A549 (cell line): ENCODE results near the gene RALGDS. TPM values are rescaled to one million over a fixed set of nuclear protein-coding genes. Genes with fewer than 3 reads are reported as not detected.
A peak's percentile ranks its signal among the peaks of the same experiment; 100 is the strongest.

Source experiments
- ATAC-seq, 2 experiments: fragments of 200-7000 bp in 1 of 2; fragments of >200 bp in 1 of 2; cut with Nextera tagmentation in 1 of 2; cut with Tn5 transposase in 1 of 2; 3 replicates each; pipeline versions ENCODE4 v1.8.0 to v1.9.1; 2018 to 2020; ENCODE audit warnings: mild to moderate bottlenecking in 1 of 2, moderate library complexity in 1 of 2
- CTCF ChIA-PET: fragments of 300-600 bp; sonication (Branson Sonifier 250); formaldehyde crosslinking; extraction: SDS; loops from one replicate; lab custom pipeline; 2021; ENCODE audit warnings: antibody characterized with exemption, inconsistent platforms; lab: Yijun Ruan, JAX
- POLR2A ChIA-PET: fragments of 350-600 bp; formaldehyde crosslinking; extraction: SDS; loops from one replicate; lab custom pipeline; 2021; ENCODE audit warnings: antibody characterized with exemption, inconsistent platforms; lab: Yijun Ruan, JAX
- DNase-seq, 2 experiments: peaks; one replicate each; pipeline versions ENCODE4 v3.0.0 to v3.0.0-alpha.2; 2011 to 2016; ENCODE audit warnings: low read depth in 1 of 2, low spot score in 1 of 2
- FAIRE-seq: peaks from 2 replicates; lab custom pipeline; 2011; peaks lifted over from hg19 to GRCh38; lab: Jason Lieb, UNC
- H3K27ac ChIP-seq, 2 experiments: fragments of >200 bp; sonication (Bioruptor Twin); formaldehyde crosslinking; 3 replicates each; pipeline ENCODE4 v1.5.1; 2016 to 2017
- H3K4me1 ChIP-seq: fragments of >200 bp; sonication (Bioruptor Twin); formaldehyde crosslinking; 3 replicates; pipeline ENCODE4 v1.6.1; 2016
- H3K4me2 ChIP-seq: fragments of >200 bp; sonication (Bioruptor Twin); formaldehyde crosslinking; 3 replicates; pipeline ENCODE4 v1.6.1; 2016
- H3K4me3 ChIP-seq: fragments of >200 bp; sonication (Bioruptor Twin); formaldehyde crosslinking; 3 replicates; pipeline ENCODE4 v1.5.1; 2016
- H3K9me3 ChIP-seq: fragments of >200 bp; sonication (Bioruptor Twin); formaldehyde crosslinking; 3 replicates; pipeline ENCODE4 v1.6.1; 2016
- ATOH8 ChIP-seq: fragments of 250-450 bp; sonication (Bioruptor Pico); IDR thresholded peaks from 2 replicates; pipeline ENCODE4 v1.5.0; 2020; ENCODE audit warnings: low read depth, mild to moderate bottlenecking, moderate library complexity
- CBX2 ChIP-seq: fragments of 200-600 bp; sonication (generic); IDR thresholded peaks from 2 replicates; pipeline ENCODE4 v1.6.1; 2016; ENCODE audit warnings: low read depth, mild to moderate bottlenecking, borderline replicate concordance
- CEBPB ChIP-seq, 2 experiments: fragments of >200 bp in 1 of 2; sonication (Bioruptor Twin) in 1 of 2; formaldehyde crosslinking in 1 of 2; IDR thresholded peaks; 2 replicates each; pipeline ENCODE4 v1.6.1; 2012 to 2016
- E2F6 ChIP-seq: IDR thresholded peaks from 2 replicates; pipeline ENCODE4 v1.6.1; 2012; ENCODE audit warnings: low read depth, borderline replicate concordance
- EHMT2 ChIP-seq: fragments of 200-600 bp; sonication (generic); IDR thresholded peaks from 2 replicates; pipeline ENCODE4 v1.6.1; 2016; ENCODE audit warnings: antibody characterized with exemption, low read depth, mild to moderate bottlenecking, moderate library complexity
- ESRRA ChIP-seq: fragments of 150-350 bp; IDR thresholded peaks from 2 replicates; pipeline ENCODE4 v1.6.1; 2014; ENCODE audit warnings: mild to moderate bottlenecking, low read length, borderline replicate concordance
- GATA3 ChIP-seq: IDR thresholded peaks from 2 replicates; pipeline ENCODE4 v1.6.1; 2012; ENCODE audit warnings: borderline replicate concordance
- KDM5A ChIP-seq: fragments of 200-600 bp; sonication (generic); IDR thresholded peaks from 2 replicates; pipeline ENCODE4 v1.6.1; 2016; ENCODE audit warnings: antibody characterized with exemption, mild to moderate bottlenecking
- MAFK ChIP-seq: fragments of 450-650 bp; IDR thresholded peaks from 2 replicates; pipeline ENCODE4 v1.6.1; 2014; ENCODE audit not compliant: partially characterized antibody
- MAZ ChIP-seq: fragments of 150-350 bp; IDR thresholded peaks from 2 replicates; pipeline ENCODE4 v1.6.1; 2014; ENCODE audit warnings: antibody characterized with exemption, low read depth, low read length, borderline replicate concordance
- NFE2L2 ChIP-seq: fragments of 150-350 bp; conservative IDR thresholded peaks from 2 replicates; pipeline ENCODE4 v1.6.1; 2014; ENCODE audit warnings: low read length
- PHF8 ChIP-seq: fragments of 200-600 bp; sonication (generic); IDR thresholded peaks from 2 replicates; pipeline ENCODE4 v1.6.1; 2016; ENCODE audit warnings: low read depth, mild to moderate bottlenecking, antibody characterized with exemption, moderate library complexity, borderline replicate concordance
- RAD21 ChIP-seq, 2 experiments: fragments of >200 bp in 1 of 2; sonication (Bioruptor Twin) in 1 of 2; formaldehyde crosslinking in 1 of 2; IDR thresholded peaks in 1 of 2; conservative IDR thresholded peaks in 1 of 2; 2 replicates in 1 of 2; 3 replicates in 1 of 2; pipeline ENCODE4 v1.6.1; 2012 to 2018; ENCODE audit warnings: inconsistent platforms in 1 of 2
- RCOR1 ChIP-seq: fragments of 150-350 bp; IDR thresholded peaks from 2 replicates; pipeline ENCODE4 v1.6.1; 2014; ENCODE audit warnings: antibody characterized with exemption, low read length, low read depth
- RFX5 ChIP-seq: fragments of 450-650 bp; IDR thresholded peaks from 2 replicates; pipeline ENCODE4 v1.7.1; 2014; ENCODE audit warnings: antibody characterized with exemption, mild to moderate bottlenecking, moderate library complexity
- RNF2 ChIP-seq: fragments of 200-600 bp; sonication (generic); IDR thresholded peaks from 2 replicates; pipeline ENCODE4 v1.6.1; 2016; ENCODE audit warnings: low read depth, mild to moderate bottlenecking, antibody characterized with exemption, moderate library complexity, borderline replicate concordance
- TP53 ChIP-seq: fragments of 250-450 bp; sonication (Bioruptor Pico); IDR thresholded peaks from 2 replicates; pipeline ENCODE4 v1.5.0; 2021; ENCODE audit warnings: mild to moderate bottlenecking, moderate library complexity
- ZC3H11A ChIP-seq: fragments of 450-650 bp; IDR thresholded peaks from 2 replicates; pipeline ENCODE4 v1.6.1; 2014; ENCODE audit warnings: antibody characterized with exemption, mild to moderate bottlenecking
- ZFP36 ChIP-seq: fragments of 450-650 bp; IDR thresholded peaks from 2 replicates; pipeline ENCODE4 v1.6.1; 2014; ENCODE audit warnings: borderline replicate concordance; ENCODE audit not compliant: partially characterized antibody
- WGBS: methylation state at CpG from one replicate; pipeline ENCODE4 v1.1.6; 2017; ENCODE audit errors: missing lambda C conversion rate; 5-methylcytosine and 5-hydroxymethylcytosine counted together
- polyA plus RNA-seq, 4 experiments: library from polyadenylated mRNA; depleted of rRNA in 3 of 4; stranded (reverse); fragments of >200 nt; fragmentation: RNase III in 1 of 4; extraction: RNeasy Plus Mini Kit Qiagen cat#74134 plus additional on column Dnase treatment in 1 of 4; gene quantifications; 2 replicates in 3 of 4; 3 replicates in 1 of 4; pipeline ENCODE4 v1.2.3, GENCODE V29; 2011 to 2017
- TF ChIP-seq, protein P1 (sequence below): fragments of 250-450 bp; sonication (Bioruptor Pico); IDR thresholded peaks from 2 replicates; pipeline ENCODE4 v1.5.0; 2021; ENCODE audit warnings: mild to moderate bottlenecking, moderate library complexity, borderline replicate concordance
- TF ChIP-seq, protein P2 (sequence below): fragments of 150-350 bp; IDR thresholded peaks from 2 replicates; pipeline ENCODE4 v1.6.1; 2014; ENCODE audit warnings: low read depth, mild to moderate bottlenecking, low read length
- TF ChIP-seq, protein P3 (sequence below): fragments of >200 bp; sonication (Bioruptor Twin); formaldehyde crosslinking; IDR thresholded peaks from 2 replicates; pipeline ENCODE4 v1.6.1; 2016

The RALGDS gene
- polyA plus RNA-seq, 2 of the 4 experiments (the other 2 are of a cell fraction), result 8.9 to 12.1 TPM

DNA sequence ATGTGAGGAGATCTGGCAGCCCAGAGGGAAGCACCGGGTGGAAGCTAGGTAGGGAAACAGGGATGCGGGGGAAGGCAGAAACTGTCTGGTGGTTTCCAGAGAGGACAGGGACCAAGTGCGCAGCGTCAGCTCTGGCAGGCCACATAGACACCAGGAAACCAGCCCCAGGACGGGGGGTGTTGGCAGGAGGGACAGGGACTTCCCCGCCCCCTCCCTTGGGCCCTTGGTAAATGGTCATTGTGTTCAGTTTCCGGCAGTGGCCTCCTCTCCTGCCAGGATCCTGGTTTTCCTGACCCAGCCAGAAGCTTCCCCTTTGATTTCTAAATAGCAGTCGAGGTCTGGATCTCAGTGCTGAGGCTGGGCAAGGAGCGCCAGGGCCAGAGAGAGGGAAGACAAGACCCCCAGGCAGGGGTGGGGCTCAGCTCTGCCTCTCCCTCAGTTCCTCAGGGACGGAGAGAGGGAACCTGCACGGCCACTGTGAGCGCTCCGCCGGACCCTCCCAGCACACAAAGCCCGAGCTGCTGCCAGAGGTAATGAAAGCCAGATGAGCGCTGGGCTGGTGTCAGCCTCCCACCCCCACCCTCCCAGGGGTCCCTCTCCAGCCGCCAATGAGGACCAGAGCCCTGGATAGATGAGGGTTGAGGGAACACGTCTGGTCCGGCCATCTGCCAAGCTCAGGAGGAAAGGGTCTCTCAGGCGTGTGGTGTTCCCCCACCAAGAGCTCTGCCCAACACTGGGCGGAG, 1.8 kb downstream of the RALGDS start:
- POLR2A ChIA-PET, result interaction anchor here (0.8 to 2.0 kb wide), 2 partner anchors 30 to 89 kb away, joined by 4 to 8 read pairs; partner anchors contain the start of gene GTF3C5
- DNase-seq (no peak), FAIRE-seq (no peak), ATAC-seq (no peak)
- WGBS, result 92% methylated on average over 16 of the region's 21 CpGs
- no peaks in the 10 kb centered on the region for H3K9me3 ChIP-seq
- peak overlapping the region; percentile 100; the same call in 1 of the 3 replicates for H3K4me2 ChIP-seq
- H3K27ac ChIP-seq, result no peak overlapping the region; a peak in 1 of 6 replicates
- CTCF ChIA-PET, result interaction anchor here (0.8 to 30.3 kb wide), 8 partner anchors 12 to 141 kb away, joined by 3 to 1284 read pairs (median 4); no protein-coding TSS in a partner anchor
- TF ChIP-seq RNF2 (no peak), E2F6 (no peak), NFE2L2 (no peak), RCOR1 (no peak), ZC3H11A (no peak), RAD21 (conservative IDR thresholded peaks at IDR 0.05 in 1 of 2, IDR thresholded peaks at IDR 0.05 in 1 of 2) (no peak), MAFK (no peak), KDM5A (no peak), GATA3 (no peak), RFX5 (no peak), ATOH8 (CRISPR knock-in tag) (no peak)
- TF ChIP-seq, protein P1, sequence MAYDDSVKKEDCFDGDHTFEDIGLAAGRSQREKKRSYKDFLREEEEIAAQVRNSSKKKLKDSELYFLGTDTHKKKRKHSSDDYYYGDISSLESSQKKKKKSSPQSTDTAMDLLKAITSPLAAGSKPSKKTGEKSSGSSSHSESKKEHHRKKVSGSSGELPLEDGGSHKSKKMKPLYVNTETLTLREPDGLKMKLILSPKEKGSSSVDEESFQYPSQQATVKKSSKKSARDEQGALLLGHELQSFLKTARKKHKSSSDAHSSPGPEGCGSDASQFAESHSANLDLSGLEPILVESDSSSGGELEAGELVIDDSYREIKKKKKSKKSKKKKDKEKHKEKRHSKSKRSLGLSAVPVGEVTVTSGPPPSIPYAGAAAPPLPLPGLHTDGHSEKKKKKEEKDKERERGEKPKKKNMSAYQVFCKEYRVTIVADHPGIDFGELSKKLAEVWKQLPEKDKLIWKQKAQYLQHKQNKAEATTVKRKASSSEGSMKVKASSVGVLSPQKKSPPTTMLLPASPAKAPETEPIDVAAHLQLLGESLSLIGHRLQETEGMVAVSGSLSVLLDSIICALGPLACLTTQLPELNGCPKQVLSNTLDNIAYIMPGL (CRISPR knock-in tag), result no peak
- TF ChIP-seq, protein P2, sequence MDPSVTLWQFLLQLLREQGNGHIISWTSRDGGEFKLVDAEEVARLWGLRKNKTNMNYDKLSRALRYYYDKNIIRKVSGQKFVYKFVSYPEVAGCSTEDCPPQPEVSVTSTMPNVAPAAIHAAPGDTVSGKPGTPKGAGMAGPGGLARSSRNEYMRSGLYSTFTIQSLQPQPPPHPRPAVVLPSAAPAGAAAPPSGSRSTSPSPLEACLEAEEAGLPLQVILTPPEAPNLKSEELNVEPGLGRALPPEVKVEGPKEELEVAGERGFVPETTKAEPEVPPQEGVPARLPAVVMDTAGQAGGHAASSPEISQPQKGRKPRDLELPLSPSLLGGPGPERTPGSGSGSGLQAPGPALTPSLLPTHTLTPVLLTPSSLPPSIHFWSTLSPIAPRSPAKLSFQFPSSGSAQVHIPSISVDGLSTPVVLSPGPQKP, result no peak
- H3K4me1 ChIP-seq, result peaks cover 22% of the 10 kb centered on the region
- no peak overlapping the region for H3K4me3 ChIP-seq

DNA sequence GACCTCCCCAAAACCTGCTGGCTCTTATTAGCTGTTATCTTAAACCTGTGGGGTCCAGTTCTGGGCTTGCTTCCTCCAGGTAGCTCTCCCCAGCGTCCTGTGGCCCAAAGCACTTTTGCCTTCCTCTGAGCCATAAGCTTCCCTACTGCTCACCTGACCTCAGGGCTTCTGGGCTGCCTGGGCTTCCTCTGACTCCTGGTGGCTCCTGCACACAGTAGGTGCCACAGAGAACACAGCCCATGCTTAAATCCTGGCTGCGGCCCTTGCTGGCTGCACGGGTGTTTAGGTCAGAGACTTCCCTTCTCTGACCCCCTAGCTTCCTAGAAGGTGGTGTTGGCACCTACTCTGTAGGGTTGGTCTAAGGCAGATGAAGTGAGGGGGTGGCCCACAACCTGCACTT, 2.5 kb downstream of the RALGDS start:
- H3K9me3 ChIP-seq, result no peaks in the 10 kb centered on the region
- no peak overlapping the region for H3K4me2 ChIP-seq
- ATAC-seq, result no peak
- H3K4me1 ChIP-seq, result peaks cover 23% of the 10 kb centered on the region
- H3K4me3 ChIP-seq, result no peak overlapping the region
- TF ChIP-seq ZC3H11A, result no peak
- FAIRE-seq, result no peak
- 93% methylated on average over 3 of the region's 3 CpGs for WGBS
- DNase-seq, result no peak
- CTCF ChIA-PET, result interaction anchor here (0.8 to 30.3 kb wide), 6 partner anchors 12 to 97 kb away, joined by 3 to 1284 read pairs (median 23); no protein-coding TSS in a partner anchor
- H3K27ac ChIP-seq, result no peak overlapping the region
- POLR2A ChIA-PET, result no interaction called here

GRCh38 chr9:133118179-133118520, 2.9 kb downstream of the RALGDS start:
- 100% methylated on average over 3 of the region's 3 CpGs for WGBS

More at GRCh38 chr9:133118179-133118520, 2.9 kb downstream of the RALGDS start:
- FAIRE-seq (no peak), ATAC-seq (no peak), DNase-seq (no peak)
- H3K4me1 ChIP-seq, result peaks cover 19% of the 10 kb centered on the region
- no peak overlapping the region for H3K27ac ChIP-seq
- ChIA-PET POLR2A (no interaction called here), CTCF (interaction anchor here (1.5 to 30.3 kb wide), 5 partner anchors 11 to 95 kb away, joined by 4 to 1284 read pairs (median 42); no protein-coding TSS in a partner anchor)
- no peaks in the 10 kb centered on the region for H3K9me3 ChIP-seq
- H3K4me3 ChIP-seq, result no peak overlapping the region
- no peak overlapping the region for H3K4me2 ChIP-seq
- no peak for TF ChIP-seq CEBPB (IDR thresholded peaks at IDR 0.05)
- TF ChIP-seq MAZ, result no peak
- TF ChIP-seq ESRRA, result no peak
- no peak for TF ChIP-seq EHMT2
- TF ChIP-seq PHF8, result no peak
- TF ChIP-seq CBX2, result no peak
- TF ChIP-seq ZFP36, result no peak
- TF ChIP-seq, protein P3, sequence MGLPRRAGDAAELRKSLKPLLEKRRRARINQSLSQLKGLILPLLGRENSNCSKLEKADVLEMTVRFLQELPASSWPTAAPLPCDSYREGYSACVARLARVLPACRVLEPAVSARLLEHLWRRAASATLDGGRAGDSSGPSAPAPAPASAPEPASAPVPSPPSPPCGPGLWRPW, result no peak
- no peak for TF ChIP-seq TP53 (CRISPR knock-in tag)
